PC-9 (cell line): Measurements from ENCODE around the gene PLA2G2D.

Experiments
- CTCF ChIP-seq: fragments of 200-600 bp; sonication (generic); conservative IDR thresholded peaks from 2 replicates; pipeline ENCODE4 v1.6.1; 2017; ENCODE audit warnings: mixed run types, antibody characterized with exemption, mild to moderate bottlenecking, moderate library complexity
- EZH2 ChIP-seq: fragments of 200-600 bp; sonication (generic); IDR thresholded peaks from 2 replicates; pipeline ENCODE4 v1.8.0; 2017; ENCODE audit warnings: antibody characterized with exemption, low read depth

DNA sequence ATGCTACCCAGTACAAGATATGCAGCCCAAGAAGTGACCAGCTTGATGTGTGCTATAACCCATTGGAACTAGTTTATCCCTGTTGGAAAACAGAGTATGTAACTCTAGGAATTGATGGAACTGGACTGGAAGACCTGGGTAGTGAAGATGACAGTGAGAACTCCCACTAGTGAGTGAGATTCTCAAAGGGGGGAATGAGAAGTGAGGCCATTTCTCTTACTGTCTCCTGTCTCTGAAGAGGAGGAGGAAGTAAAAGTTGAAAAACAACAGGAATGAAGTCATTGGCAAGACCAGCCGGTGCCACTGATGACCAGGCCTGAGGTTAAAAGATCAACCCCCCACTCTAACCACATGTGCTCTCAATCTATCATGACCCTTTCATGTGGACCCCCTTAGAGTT is 40.7 kb upstream of the PLA2G2D start:
- TF ChIP-seq CTCF: no peak
- TF ChIP-seq EZH2: no peak
